SU-DHL-6 (cell line): ENCODE measurements around the gene TESK2.

Experiments
- CTCF ChIP-seq: fragments of 200-600 bp; sonication (generic); IDR thresholded peaks from one replicate; pipeline ENCODE4 v1.5.1; 2017; ENCODE audit warnings: antibody characterized with exemption, mild to moderate bottlenecking, low read length, moderate library complexity; ENCODE audit not compliant: insufficient read depth, poor library complexity, severe bottlenecking
- EZH2phosphoT487 ChIP-seq: fragments of 200-600 bp; sonication (generic), shearing (Covaris generic); conservative IDR thresholded peaks from 2 replicates; pipeline ENCODE4 v1.6.1; 2018; ENCODE audit warnings: mild to moderate bottlenecking, antibody characterized with exemption, low read length, moderate library complexity, mixed read lengths

- TF ChIP-seq CTCF (no peak), EZH2phosphoT487 (no peak)
These were observed 2.1 kb downstream of the TESK2 start for GRCh38 chr1:45488666-45489377.
